Measurements from ENCODE around the gene MAP4K3.

Gene MAP4K3

GRCh38 chr2:39436592-39437521 lies at the start of gene MAP4K3:
MAP4K3 (minus strand) TSS chr2:39437285; CDS start chr2:39436987, 298 bp downstream.
- DNase-seq (ENCODE audit: low spot score) = peak; percentile 97

DNA sequence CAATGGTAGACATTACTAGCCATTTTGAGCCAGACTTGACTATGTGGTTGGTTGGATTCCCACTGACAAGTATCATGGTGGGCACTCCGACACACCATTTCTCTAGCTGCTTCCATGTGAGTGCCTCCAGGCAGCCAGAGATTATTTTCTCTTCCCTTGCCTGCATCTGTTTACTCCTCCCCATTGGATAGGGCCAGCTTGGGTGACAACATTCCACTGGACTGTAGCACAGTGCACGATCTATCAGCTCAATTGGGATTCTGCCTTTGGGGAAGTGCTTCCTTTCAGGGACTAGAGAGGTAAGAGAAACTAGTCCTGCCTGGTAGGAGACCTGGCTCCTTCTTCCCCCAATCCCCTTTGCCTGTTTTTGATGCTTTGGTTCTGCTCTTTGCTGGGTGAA lies 49.0 kb upstream of the MAP4K3 start:
- DNase-seq (ENCODE audit: low spot score) = no peak

GRCh38 chr2:39484620-39485495 lies 47.8 kb upstream of the MAP4K3 start:
- DNase-seq (ENCODE audit: low spot score) = no peak

DNA sequence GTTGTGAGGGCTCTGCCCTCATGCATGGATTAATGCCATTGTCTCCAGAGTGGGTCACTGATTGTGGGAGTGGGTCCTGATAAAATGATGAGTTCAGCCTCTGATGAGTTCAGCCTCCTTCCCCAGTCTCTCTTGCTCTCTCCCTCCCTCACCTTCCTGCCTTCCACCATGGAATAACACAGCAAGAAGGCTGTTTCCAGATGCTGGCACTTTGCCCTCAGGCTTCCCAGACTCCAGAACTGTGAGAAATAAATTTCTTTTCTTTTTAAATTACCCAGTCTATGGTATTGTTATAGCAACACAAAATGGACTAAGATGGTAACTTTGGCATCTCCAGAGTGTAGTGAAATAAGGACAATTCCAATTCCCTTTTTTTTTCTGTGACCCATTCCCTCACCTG lies 47.1 kb upstream of the MAP4K3 start:
- no peak for DNase-seq (ENCODE audit: low spot score)

DNA sequence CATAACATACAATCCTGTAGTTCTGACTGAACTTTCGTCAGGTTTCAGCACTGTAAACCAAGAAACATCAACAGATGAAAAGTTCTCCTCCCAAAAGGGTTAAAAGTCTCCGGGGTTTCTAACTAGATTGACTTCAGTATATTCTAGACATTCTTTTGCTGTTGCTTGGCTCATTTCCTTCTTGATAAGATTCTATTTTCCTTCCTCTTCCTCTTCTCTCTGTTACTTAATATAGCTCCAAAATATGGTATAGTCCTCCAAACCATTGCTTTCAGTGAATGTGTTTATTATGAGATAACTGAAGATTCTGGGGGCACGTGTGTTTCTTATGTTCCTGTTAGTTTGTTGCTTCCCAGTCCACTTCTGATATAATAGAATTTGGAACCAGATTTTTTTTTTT lies 46.4 kb upstream of the MAP4K3 start:
- DNase-seq (ENCODE audit: low spot score) = no peak

- no peak for DNase-seq (ENCODE audit: low spot score)
Observed at GRCh38 chr2:39481611-39482010, 44.5 kb upstream of the MAP4K3 start.

- no peak for DNase-seq (ENCODE audit: low spot score)
Observed at GRCh38 chr2:39479696-39480095, 42.6 kb upstream of the MAP4K3 start.

DNA sequence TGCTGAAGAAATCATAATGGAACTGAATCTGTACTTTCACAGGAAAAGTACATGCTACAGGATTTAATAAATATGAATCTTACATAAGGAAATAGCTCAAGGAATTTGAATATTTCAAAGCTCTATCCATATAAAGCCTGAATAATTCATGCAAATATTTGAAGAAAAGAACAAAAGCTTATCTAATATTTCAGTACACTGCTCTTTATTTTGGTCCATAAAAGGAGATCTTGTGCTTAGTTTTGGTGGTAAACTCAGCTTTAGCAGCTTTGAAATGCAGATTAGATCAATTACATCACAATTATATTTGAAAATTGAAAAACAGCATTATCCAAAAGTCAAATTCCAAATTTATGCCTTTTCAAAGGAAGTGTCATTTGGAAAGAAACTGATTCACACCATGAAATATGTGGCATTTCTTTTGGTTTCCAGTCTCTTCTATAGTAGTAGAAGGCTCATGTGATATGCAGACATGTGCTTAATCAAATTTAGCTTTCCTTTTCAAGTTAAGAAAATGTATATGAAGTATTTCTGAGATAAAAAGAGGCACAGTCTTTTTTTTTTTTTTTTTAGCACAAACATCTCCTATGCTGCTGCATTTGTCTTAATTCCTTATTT lies 42.1 kb upstream of the MAP4K3 start:
- DNase-seq (ENCODE audit: low spot score) = no peak

DNA sequence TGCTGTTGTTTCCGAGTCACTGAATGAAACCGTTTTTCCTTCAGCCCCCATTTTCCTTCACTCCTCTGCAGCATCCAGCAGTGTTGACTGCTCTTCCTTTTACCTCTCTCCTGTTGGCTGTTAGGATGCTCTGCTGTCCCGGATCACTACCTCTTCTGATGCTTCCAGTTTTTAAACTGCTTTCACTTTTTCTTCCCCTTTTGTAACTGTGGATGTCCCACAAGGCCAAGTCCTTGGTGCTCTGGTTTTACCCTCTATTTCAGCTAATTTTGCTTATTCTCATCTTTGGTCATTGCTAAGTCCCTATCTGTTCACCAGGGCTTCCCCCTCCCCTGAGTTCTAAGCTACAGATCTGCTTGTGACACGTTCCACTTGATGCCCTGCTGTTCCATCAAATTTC lies 39.4 kb upstream of the MAP4K3 start:
- DNase-seq (ENCODE audit: low spot score) = no peak

- no peak for DNase-seq (ENCODE audit: low spot score)
Observed at GRCh38 chr2:39475006-39475405, 37.9 kb upstream of the MAP4K3 start.

GRCh38 chr2:39470580-39470979 lies 33.5 kb upstream of the MAP4K3 start:
- DNase-seq (ENCODE audit: low spot score) = no peak

- DNase-seq (ENCODE audit: low spot score) = no peak
Observed at GRCh38 chr2:39469807-39470206, 32.7 kb upstream of the MAP4K3 start.

DNA sequence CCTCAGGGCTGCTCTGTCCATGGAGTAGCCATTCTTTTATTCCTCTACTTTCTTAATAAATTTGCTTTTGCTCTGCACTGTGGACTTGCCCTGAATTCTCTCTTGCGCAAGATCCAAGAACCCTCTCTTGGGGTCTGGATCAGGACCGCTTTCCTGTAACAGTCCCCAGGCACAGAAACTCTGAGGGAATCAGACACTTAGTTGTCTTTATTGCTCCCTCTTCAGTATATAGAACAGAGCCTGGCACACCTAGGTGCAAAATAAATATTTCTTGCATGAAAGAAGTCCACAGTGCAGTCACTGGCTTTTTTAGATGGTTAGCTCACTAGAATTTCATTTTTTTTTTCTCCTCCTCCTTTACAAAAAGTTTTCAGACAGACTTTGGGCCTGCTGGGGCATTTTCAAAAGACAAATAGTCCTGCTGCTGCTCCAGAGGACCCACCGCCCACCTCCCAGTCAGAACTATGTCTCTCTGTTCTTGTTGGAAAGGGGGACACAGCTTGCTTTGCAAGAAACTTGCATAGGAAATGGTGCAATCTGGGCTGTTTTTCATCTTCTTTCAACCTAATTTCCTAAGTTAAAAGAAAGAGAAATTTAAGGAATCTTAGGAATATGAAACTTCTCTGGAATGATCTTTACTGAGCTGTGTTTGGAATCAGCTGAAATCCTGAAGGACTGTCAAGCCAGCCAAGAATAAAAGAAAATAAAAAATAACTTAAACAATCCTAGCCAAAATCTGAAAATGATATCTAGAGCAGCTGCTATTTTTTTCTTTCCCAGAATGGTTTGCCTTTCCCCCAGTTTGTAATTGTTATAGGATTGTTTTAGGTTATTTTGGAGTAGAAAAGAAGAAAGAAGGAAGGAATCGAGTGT lies 31.7 kb upstream of the MAP4K3 start:
- no peak for DNase-seq (ENCODE audit: low spot score)

GRCh38 chr2:39466311-39466710 lies 29.2 kb upstream of the MAP4K3 start:
- no peak for DNase-seq (ENCODE audit: low spot score)

DNA sequence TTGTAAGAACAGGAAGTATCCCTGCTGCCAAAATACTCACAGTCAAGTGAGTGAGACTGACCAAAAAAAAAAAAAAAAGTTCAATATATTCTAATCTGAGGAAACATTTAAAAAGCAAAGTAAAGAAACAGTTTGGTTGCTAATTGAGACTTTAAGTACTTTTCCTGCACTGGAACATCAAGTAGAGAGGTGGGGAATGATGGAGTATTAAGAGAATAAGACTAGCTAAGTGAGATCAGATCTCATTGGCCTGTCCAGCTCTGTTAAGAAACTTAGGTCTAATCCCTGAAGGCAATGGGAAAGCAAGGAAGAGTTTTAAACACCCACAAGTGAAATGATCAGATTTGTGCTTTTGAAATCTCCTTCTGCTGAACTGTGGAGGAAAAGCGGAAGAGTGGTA lies 27.8 kb upstream of the MAP4K3 start:
- DNase-seq (ENCODE audit: low spot score) = no peak

DNA sequence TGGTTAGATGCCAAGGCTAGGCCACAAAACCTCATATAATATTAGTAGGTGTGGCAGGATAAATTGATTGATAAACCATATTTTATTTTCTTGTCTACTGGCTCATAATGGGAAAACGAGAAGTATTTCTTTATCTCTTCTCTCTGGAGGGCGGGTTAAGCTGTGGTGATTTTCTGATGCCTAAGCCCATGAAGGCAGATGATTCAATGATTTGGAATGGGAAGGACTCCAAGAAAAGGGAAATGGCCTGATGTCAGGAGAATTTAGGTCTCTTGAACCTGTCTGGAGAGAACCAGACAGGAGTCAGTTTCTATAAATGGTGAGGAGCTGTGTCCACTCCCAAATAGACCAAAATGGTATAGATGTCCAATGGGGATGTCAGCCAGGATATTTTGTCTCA lies 18.7 kb upstream of the MAP4K3 start:
- DNase-seq (ENCODE audit: low spot score) = no peak

DNA sequence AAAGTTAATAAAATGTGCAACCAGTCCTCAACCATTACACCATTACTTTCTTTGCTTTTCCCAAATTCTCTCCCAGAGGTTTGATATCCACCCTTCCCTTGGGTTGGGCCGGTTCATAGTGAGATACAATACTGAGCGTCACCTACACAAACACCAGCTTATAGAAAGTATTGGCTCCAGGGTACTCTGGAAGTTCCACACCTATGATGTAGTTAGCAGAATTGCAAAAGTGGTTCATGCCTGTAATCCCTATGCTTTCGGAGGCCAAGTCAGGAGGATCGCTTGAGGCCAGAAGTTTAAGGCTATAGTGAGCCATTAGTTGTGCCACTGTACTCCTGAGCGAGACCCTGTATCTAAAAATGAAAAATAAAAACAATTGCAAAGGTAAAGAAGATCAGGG lies 15.3 kb upstream of the MAP4K3 start:
- DNase-seq (ENCODE audit: low spot score) = no peak

- no peak for DNase-seq (ENCODE audit: low spot score)
Observed at GRCh38 chr2:39451954-39452353, 14.9 kb upstream of the MAP4K3 start.

GRCh38 chr2:39448169-39448502 lies 11.1 kb upstream of the MAP4K3 start:
- DNase-seq (ENCODE audit: low spot score) = no peak

- no peak for DNase-seq (ENCODE audit: low spot score)
Observed at GRCh38 chr2:39447266-39448168, 10.4 kb upstream of the MAP4K3 start.

- DNase-seq (ENCODE audit: low spot score) = no peak
Observed at GRCh38 chr2:39445934-39446333, 8.8 kb upstream of the MAP4K3 start.

Measured in ecto neural progenitor cell (in vitro differentiated cells).